AML-193 (cell line): Measurements from ENCODE around the gene CLEC4D.
"Not testable (repeated sequence)": the region's sequence is repeated elsewhere in the genome, so short reads cannot be mapped to it uniquely, and the experiment has no call there.

Experiments used
- DNase-seq, 2 experiments: peaks; one replicate each; lab custom pipeline; 2025; lab: John Stamatoyannopoulos, UW

CLEC4D gene

DNA sequence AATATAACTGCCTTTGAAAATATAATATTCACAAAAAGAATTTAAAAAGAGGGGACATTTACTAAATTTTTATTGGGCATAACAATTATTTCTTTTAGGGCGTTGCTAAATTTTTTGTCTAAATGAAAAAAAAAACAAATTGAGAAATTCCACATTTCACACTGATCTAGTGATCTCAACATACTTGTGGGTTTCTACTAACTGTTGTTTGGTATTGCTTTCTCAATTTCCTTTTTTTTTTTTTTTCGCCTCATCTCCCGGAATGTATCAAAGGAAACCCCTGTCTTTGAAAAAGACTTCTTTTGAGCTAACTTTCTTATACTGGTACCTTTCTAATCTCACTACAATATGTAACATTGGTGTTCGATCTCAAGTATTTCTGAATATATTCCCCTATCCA, at the start of gene CLEC4D:
CLEC4D (plus strand) TSS at position 248 of the 400 bp plus-strand sequence. CDS start 230 bp downstream, outside the sequence.
- peak; percentile 56 to 60 for DNase-seq

DNA sequence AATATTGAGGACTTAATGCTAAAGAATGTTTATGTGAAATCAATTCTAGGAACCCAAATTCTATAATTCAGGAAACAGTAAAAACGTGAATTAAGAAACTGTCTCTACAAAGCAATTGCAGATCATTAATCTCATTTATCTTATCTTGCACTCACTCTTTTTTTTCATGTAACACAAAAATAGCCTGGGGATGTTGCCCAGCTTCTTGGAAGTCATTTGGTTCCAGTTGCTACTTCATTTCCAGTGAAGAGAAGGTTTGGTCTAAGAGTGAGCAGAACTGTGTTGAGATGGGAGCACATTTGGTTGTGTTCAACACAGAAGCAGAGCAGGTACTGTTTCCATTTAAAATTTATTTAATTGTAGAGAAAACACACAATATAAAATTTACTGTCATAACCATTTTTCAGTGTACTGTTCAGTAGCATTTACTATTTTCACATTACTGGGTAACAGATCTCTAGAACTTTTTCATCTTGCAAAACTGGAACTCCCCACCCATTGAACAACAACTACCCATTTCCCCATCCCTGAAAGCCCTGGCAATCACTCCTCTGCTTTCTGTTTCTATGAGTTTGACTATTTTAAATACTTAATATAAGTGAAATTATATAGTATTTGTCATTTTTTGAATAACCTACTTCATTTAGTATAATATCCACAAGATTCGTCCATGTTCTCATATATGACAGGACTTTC, 47.9 kb upstream of the CLEC4D start:
- no peak for DNase-seq

DNA sequence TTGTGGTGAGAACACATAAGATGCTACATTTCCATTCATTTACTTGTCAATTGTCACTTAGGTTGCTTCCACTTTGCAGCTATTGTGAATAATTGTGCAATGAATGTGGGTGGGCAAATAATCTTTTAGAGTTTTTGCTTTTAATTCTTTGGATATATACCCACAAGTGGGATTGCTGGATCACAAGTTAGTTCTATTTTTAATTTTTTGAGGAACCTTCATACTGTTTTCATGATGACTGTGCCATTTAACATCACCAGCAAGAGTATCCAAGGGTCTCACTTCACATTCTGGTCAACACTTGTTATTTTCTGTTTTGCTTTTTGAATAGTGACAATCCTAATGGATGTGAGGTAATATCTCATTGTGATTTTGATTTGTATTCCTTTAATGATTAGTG, 47.1 kb upstream of the CLEC4D start:
- no peak for DNase-seq

DNA sequence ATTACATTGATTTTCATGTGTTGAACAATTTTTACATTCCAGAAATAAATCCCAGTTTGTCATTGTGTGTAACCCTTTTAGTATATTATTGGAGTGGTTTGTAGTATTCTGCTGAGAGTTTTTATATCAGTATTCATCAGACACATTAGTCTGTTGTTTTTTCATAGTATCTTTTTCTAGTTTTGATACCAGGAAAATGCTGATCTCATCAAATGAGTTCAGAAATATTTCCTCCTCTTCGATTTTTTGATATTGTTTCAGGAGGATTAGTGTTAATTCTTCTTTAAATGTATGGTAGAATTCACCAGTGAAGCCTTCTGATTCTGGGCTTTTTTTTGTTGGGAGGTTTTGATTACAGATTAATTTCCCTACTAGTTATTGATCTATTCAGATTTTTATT, 42.2 kb upstream of the CLEC4D start:
- DNase-seq, result no peak

DNA sequence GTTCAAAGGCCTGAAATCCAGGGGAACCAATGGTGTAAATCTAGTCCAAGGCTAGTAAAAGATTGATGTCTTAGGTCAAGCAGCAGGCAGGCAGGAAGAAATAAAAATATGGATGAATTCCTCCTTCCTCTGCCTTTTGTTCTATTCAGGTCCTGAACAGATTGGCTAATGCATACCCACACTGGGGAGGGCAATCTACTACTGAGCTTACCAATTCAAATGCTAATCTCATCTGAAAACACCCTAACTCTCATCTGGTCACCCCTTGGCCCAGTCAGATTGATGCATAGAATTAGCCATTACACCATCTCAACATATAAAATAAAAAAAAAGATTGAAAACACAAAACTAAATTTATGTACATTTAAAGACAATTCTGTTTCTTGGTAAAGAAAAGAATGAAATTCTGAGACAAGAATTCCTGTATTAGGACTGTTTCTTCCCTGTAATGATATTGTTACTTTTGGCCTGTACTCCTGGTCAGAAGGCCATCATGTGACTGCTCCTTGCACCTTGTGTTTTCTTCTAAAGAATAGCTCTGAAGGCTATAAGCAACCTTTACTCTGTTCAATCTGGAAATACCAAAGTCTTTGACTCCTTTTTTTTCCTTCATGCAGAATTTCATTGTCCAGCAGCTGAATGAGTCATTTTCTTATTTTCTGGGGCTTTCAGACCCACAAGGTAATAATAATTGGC, 37.6 kb upstream of the CLEC4D start:
- DNase-seq, result no peak

DNA sequence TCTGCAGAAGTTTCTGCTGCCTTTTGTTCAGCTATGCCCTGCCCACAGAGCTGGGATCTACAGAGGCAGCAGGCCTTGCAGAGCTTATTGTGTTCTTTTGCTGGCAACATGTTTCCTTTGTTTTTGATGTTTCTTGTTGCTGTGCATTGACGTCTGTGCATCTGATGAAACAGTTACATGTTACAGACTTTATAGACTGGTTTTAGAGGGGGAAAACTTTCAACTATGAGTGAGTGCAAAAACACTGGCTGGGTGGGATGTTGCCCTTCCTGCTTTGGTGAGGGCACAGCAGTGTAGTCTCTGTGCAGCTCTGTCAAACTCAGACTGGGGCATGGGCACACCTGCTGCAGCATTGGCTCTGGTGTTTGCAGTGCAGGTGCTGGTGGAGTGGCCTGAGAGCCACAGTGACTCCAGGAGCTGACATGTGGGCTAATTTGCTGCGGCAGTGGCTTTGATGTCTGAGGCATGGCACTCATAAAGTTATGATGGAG, 30.7 kb upstream of the CLEC4D start:
- no peak for DNase-seq

DNA sequence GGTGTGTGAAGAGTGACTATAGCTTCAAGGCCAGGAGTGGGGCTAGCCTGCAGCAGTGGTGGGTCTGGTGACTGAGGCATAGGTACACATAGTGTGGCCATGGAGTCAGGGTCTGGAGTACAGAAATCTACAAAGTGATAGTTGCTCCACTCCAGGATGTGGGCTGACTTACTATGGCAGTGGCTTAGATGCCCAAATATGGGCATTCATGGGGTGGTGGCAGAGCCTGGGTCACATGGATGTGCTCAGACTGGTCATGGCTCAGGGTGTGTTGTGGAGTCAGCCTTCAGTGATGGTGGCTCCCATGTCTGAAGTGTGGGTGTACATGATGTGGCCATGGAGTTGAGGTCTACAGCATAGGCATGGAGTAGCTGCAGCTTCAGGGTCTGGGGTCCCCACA, 30.2 kb upstream of the CLEC4D start:
- no peak for DNase-seq

DNA sequence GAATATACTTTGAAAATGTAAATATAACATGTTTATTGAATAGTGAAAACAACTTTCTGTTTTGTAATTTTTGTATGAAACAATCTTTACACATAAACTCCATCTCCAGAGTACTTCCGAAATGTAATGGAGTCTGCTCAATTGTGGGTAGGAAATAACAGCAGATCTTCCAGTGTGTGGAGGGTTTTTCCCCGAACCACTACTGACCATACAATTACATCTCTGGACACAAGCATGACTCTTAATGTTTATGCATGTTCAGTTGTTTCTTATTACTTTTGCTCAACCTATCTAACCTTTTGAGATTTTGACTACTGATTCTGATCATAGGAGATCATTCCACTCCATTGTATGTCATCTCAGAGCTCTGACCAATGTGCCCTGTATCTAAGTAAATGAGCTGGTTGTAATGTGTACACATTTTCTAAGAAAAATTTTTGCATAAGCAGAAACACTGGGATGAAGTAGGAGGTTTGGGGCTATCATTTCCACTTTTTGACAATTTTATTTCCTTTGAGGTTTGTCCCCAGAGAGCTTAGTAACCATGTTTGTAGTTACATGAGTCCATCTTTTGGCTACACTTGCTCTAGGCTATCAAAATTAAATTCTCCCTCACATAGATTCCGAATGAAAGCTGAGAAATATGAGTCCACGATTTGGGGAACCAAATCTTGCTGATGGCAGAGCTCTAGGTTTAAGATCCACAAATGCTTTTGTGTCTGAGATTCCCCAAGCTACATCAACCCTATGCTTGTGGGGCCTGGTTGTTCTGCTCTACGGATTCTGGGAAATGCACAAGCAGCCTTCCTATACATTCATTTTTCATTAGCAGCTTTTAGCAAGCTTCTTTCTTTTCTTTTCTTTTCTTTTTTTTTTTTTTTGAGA, 21.4 kb upstream of the CLEC4D start:
- DNase-seq, result no peak

DNA sequence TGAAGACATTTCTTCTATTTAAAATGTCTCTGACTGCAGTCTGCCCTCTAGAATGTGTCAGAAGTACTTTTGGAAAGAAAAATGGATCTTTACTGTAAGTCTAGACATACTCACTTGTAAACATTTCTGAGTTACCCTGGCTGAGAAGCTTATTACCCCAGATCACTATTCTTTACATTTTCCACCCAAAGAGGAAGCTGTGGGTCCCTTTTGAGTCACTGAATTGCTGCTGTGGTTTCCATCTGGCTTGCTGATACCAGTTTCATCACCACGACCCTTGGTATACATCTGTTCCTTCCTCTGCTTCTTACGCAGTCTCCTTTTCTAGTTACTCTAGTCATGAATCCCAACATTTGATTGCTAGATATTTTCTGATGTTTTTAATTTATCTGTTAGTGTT, 20.2 kb upstream of the CLEC4D start:
- peak; percentile 97 to 98 for DNase-seq

DNA sequence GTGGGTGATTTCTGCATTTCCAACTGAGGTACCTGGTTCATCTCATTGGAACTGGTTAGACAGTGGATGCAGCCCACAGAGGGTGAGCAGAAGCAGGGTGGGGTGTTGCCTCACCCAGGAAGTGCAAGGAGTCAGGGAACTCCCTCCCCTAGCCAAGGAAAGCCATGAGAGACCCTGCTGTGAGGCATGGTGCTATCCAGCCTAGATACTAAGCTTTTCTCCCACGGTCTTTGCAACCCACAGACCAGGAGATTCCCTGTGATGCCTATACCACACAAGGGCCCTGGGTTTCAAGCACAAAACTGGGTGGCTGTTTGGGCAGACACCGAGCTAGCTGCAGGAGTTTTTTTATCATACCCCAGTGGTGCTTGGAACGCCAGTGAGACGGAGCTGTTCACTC, 17.6 kb upstream of the CLEC4D start:
- DNase-seq, result not testable (repeated sequence)

DNA sequence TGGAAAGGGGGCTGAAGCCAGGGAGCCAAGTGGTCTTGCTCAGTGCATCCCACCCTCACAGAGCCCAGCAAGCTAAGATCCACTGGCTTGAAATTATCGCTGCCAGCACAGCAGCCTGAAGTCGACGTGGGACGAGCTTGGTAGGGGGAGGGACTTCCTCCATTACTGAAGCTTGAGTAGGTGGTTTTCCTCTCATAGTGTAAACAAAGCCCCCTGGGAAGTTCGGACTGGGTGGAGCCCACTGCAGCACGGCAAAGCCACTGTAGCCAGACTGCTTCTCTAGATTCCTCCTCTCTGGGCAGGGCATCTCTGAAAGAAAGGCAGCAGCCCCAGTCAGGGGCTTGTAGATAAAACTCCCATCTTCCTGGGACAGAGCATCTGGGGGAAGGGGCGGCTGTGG, 17.2 kb upstream of the CLEC4D start:
- not testable (repeated sequence) for DNase-seq

DNA sequence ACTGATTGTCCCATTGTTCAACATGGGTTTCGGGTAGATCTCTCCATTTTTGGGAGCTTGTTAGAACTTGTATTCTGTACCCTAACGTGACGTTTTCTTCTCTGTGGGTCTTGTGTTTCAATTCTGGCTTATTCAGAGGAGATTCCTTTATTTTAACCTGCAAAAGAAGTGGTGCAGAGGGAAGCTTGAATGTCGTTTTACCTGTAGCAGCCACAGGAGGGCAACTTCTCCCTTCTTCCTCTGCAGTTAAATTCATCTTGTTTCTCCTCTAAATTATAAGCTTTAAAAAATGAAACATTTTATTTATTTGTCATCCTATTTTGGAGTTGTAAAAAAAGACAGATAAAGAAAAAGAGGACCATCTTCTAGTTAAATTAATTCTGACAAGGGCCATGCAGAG, 13.7 kb upstream of the CLEC4D start:
- DNase-seq, result peak; percentile 15 to 17

DNA sequence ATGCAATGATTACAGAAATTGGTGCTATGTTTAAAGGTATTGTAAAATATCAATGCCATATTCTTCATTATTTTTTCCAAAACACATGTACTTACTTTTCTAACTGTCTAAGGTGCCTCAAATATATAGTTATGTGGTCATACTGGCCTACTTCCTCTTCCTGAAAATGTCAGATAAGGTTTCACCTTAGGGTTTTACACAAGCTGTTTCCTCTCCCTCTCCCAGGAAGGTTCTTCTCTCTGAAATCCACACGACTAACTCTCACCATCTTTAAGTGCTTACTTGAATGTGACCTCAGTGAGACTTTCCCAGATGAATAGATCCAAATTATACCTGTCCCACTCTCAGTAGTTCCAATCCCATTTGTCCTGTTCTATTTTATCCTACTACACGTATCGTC, 11.6 kb upstream of the CLEC4D start:
- DNase-seq, result peak; percentile 51 to 55

DNA sequence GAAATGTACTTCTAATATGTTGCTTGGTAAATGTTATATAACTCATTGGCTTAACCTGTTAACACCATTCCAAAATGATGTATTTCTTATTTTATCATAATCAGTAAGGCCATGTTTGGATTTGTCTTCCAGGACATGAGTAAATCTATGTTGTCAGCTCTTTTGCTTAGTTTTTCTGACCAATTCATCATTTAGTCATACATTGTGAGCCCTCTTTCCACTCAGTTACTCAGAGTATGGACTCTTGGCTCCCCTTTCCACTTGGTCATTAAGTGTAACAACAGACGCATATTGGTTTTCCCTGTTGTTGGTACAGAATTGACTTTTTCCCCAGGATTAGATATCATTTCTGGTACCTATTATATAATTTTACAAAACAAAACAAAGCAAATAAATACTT, 9.0 kb upstream of the CLEC4D start:
- no peak for DNase-seq

DNA sequence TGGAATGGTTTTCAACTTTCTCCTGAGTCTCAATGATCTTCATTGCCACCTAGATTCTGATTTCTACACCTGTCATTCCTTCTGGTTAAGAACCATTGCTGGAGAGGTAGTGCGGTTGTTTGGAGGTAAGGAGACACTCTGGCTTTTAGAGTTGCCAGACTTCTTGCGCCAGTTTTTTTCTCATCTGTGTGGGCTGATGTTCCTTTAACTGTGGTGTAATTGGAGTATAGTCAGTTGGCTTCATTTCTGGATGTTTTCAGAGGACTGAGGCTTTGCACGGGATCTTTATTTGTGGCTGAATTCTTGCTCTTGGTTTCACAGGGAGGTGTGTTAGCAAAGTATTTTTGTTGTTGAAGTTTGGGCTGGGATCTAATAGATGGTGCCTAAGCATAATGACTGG, 5.7 kb upstream of the CLEC4D start:
- DNase-seq, result no peak

DNA sequence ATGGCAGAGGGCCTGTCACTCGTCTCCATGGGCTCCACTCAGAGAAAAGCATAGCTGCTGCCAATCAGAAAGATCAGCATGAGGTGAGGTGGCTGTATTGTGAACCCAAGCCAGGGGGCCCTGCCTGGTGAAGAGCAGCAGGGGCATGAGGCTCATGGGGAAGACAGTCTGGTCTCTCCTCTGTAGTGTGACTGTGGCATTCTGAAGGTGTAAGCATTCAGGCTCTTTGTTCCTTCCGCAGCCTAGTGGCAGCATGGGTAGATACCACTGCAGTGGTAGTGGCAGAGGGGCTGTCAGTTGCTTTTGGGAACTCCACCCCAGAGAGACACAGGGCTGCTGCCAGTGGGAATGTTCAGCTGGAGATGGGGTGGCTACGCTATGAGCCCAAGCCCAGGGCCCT, 5.1 kb upstream of the CLEC4D start:
- no peak for DNase-seq

DNA sequence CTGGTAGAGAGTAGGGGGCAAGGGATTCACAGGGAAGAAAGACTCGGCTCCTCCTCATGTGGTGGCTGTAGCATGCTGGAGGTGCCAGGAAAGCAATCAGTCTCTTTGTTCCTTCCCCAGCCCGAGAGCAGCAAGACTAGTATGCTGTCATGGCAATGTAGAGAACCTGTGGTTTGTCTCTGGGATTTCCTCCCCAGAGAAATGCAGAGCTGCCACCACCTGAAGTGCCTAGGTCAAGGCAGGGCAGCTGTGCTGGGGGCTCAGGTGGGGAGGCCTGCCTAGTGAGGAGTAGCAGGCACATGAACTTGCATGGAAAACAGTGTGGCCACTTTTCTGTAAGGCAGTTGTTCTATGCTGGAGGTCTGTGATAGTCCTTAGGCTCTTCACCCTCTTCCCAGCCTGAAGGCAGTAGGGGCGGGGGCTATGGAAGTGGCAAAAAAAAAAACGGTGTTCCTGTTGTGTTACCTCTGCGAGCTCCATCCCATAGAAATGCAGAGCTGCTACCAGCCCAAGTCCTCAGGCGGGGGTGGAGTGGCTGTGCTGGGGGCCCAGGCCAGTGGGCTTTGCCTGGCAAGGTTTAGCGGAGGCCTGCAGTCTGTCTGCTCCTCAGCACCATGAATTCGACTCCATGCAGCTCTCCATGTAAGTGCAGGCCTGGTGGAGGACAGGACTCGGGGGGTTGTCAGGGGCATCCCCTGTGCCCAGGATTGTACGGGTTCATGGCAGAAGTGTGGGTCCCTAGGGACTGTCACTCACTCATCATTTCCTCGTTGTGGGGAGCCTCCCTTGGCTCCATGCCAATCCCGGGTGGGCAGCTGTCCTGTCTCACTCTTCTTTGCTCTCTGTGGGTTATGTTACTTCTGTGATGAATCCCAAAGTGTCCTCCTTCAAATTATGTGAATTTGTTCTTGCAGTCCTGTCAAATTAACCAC, 4.1 kb upstream of the CLEC4D start:
- DNase-seq, result no peak

DNA sequence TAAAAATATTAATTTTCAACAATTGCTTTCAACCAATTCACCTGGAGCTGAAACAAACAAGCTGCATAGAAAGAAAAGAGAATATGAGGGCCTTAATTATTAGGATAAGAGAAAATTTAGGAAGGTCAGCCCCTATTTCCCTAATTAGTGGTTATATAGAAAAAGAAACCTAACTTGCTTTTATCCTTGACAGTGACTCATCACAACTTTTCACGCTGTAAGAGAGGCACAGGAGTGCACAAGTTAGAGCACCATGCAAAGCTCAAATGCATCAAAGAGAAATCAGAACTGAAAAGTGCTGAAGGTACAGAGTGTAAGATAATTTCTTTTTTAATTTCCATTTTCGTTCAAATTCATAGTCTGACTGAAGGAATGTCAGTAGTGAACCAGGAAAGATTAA, 4.7 kb downstream of the CLEC4D start:
- no peak for DNase-seq

DNA sequence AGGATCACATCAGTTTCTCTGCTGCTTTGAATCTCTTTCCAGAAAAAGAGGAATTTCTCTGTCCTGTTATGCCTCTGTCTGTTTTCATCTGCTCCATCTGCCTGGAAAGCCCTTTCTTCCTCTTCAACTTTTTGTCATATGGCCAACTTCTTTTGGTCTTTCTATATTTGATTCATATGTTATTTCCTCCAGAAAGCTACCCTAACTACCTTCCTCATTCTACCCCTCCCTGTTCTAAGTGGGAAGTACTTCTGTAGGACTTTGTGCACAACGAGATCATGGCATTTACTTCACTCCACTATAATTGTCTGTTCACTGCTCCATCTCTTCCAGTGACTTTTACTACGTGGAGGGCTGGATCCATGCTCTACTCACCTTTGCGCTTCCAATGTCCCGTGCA, 5.9 kb downstream of the CLEC4D start:
- peak; percentile 24 to 39 for DNase-seq

DNA sequence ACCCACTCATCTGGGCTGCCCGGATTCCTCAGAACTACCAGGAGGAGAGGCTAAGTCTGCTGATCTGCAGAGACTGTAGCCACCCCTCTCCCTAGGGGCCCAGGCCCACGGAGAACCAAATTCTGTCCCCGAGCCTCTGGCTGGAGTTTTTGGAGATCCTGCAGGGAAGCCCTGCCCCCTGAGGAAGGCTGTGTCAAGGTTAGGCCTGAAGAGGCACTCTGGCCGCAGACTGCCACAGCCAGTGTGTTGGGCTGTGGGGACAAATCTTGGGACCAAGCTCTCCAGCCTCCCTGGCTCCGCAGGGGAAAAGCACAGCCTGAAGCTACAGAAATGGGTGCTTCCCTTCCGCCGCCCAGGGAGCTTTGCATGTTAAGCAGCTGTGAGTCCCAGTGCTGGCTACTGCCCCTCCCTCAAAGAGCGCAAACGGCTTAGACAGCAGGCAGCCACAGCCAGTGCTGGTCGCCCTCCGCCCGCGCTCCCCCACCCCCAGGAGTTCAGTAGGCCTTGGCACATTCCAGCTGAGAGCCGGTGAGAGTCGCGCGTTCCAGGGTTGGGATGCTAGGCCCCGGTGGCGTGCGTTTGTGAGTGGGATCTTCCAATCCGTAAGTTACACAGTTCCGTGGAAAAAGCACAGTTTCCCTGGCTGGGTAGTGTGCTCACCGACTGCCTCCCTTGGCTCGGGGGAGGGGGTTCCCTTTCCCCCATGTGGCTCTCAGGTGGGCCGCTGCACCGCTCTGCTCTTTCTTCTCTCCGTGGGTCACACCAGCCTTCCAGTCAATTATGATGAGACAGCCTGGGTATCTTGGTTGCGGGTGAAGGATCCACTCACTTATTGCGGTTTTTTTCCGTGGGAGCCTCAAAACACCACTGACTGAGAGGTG, 14.2 kb downstream of the CLEC4D start:
- no peak for DNase-seq
